ENCODE data around the gene CLDN18.
A peak's percentile ranks its signal among the peaks of the same experiment; 100 is the strongest.

DNA sequence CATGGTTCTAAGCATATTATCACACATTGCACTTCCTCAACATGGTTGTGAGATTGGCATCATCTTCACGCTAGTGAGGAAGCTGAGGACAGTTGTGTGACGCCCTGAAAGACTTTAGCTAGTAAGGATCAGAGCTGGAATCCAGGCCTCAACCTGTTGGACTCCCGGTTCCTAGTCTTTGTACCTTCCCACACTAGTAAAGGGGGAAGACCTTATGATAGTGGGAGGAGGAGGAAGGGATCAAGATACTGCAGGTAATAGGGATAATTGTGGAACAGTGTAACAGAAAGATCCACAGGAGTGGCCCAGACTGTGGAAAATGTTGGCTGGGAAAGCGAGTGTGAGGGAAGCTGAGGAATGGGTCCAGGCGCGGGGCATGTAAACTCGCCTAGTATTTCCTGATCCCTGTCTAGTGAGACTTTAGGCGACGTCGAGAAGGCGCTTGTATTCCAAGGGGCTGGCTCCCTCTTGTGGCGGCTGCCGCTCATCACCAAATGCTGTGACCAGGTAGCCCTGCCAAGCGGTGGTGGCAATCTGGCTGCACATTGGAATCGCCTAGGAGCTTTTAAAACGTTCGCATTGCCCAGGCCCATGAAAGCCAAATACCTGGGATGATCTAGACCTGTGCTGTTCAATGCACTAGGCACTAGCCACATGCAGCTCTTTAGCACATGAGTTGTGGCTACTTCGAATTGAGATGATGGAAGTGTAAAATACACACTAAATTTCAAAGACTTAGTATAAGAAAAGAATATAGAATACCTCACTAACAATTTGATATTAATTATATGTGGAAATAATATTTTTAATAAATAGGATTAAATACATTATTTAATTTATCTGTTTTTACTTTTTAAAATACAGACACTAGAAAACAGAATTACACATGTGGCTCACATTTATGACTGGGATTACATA is 38.8 kb upstream of the CLDN18 start:
- TF ChIP-seq, protein P1, sequence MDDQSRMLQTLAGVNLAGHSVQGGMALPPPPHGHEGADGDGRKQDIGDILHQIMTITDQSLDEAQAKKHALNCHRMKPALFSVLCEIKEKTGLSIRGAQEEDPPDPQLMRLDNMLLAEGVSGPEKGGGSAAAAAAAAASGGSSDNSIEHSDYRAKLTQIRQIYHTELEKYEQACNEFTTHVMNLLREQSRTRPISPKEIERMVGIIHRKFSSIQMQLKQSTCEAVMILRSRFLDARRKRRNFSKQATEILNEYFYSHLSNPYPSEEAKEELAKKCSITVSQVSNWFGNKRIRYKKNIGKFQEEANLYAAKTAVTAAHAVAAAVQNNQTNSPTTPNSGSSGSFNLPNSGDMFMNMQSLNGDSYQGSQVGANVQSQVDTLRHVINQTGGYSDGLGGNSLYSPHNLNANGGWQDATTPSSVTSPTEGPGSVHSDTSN (IDR thresholded peaks at IDR 0.05; ENCODE audit: insufficient replicate concordance, low read depth, low read length), result no peak
- TF ChIP-seq CREM (IDR thresholded peaks at IDR 0.05; ENCODE audit: low read depth) (no peak), POLR2AphosphoS5 (IDR thresholded peaks at IDR 0.05; ENCODE audit: low read length) (no peak), TAF1 (IDR thresholded peaks at IDR 0.05; ENCODE audit: borderline replicate concordance, low read depth, low read length) (no peak), FOS (IDR thresholded peaks at IDR 0.05; ENCODE audit: borderline replicate concordance, extremely low read depth, insufficient read length) (no peak), RFX5 (IDR thresholded peaks at IDR 0.05; ENCODE audit: low read depth, low read length) (no peak), ETV6 (conservative IDR thresholded peaks at IDR 0.05 in 1 of 2, IDR thresholded peaks at IDR 0.05 in 1 of 2; ENCODE audit: borderline replicate concordance in 1 of 2, low read depth in 1 of 2) (no peak), GABPA (IDR thresholded peaks at IDR 0.05; ENCODE audit: low read depth) (no peak), POLR2A (IDR thresholded peaks at IDR 0.05; ENCODE audit: low read depth, low read length) (no peak), EZH2 (IDR thresholded peaks at IDR 0.05; ENCODE audit: borderline replicate concordance, control insufficient read depth, low read depth, low read length) (no peak)
- TF ChIP-seq, protein P2, sequence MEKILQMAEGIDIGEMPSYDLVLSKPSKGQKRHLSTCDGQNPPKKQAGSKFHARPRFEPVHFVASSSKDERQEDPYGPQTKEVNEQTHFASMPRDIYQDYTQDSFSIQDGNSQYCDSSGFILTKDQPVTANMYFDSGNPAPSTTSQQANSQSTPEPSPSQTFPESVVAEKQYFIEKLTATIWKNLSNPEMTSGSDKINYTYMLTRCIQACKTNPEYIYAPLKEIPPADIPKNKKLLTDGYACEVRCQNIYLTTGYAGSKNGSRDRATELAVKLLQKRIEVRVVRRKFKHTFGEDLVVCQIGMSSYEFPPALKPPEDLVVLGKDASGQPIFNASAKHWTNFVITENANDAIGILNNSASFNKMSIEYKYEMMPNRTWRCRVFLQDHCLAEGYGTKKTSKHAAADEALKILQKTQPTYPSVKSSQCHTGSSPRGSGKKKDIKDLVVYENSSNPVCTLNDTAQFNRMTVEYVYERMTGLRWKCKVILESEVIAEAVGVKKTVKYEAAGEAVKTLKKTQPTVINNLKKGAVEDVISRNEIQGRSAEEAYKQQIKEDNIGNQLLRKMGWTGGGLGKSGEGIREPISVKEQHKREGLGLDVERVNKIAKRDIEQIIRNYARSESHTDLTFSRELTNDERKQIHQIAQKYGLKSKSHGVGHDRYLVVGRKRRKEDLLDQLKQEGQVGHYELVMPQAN (conservative IDR thresholded peaks at IDR 0.05), result no peak
- TF ChIP-seq, protein P3, sequence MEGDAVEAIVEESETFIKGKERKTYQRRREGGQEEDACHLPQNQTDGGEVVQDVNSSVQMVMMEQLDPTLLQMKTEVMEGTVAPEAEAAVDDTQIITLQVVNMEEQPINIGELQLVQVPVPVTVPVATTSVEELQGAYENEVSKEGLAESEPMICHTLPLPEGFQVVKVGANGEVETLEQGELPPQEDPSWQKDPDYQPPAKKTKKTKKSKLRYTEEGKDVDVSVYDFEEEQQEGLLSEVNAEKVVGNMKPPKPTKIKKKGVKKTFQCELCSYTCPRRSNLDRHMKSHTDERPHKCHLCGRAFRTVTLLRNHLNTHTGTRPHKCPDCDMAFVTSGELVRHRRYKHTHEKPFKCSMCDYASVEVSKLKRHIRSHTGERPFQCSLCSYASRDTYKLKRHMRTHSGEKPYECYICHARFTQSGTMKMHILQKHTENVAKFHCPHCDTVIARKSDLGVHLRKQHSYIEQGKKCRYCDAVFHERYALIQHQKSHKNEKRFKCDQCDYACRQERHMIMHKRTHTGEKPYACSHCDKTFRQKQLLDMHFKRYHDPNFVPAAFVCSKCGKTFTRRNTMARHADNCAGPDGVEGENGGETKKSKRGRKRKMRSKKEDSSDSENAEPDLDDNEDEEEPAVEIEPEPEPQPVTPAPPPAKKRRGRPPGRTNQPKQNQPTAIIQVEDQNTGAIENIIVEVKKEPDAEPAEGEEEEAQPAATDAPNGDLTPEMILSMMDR (IDR thresholded peaks at IDR 0.05 in 2 of 3, conservative IDR thresholded peaks at IDR 0.05 in 1 of 3; ENCODE audit: control insufficient read depth in 2 of 3, extremely low read depth in 1 of 3, insufficient read depth in 1 of 3, low read depth in 3 of 3, low read length in 3 of 3), result peak; percentile 80 to 87 (median 86)
- TF ChIP-seq, protein P4, sequence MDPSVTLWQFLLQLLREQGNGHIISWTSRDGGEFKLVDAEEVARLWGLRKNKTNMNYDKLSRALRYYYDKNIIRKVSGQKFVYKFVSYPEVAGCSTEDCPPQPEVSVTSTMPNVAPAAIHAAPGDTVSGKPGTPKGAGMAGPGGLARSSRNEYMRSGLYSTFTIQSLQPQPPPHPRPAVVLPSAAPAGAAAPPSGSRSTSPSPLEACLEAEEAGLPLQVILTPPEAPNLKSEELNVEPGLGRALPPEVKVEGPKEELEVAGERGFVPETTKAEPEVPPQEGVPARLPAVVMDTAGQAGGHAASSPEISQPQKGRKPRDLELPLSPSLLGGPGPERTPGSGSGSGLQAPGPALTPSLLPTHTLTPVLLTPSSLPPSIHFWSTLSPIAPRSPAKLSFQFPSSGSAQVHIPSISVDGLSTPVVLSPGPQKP (IDR thresholded peaks at IDR 0.05; ENCODE audit: low read depth, low read length), result no peak

All from GM12878 (cell line).